Astrocyte (in vitro differentiated cells and primary cell): ENCODE data around the gene MAFF.

Experiments
- CTCF ChIP-seq: IDR thresholded peaks from 2 replicates; pipeline ENCODE4 v1.5.1; 2011; ENCODE audit warnings: low read depth, mild to moderate bottlenecking, inconsistent platforms, low read length, moderate library complexity; ENCODE audit not compliant: insufficient read depth
- EZH2 ChIP-seq: IDR thresholded peaks from 2 replicates; pipeline ENCODE4 v1.6.1; 2012; ENCODE audit warnings: mild to moderate bottlenecking, low read length, inconsistent platforms; ENCODE audit not compliant: insufficient read depth

GRCh38 chr22:38196791-38197419 is 4.9 kb upstream of the MAFF start:
- no peak for TF ChIP-seq CTCF
- no peak for TF ChIP-seq EZH2
